ENCODE measurements around the gene RPL22.

- TF ChIP-seq CTCF (conservative IDR thresholded peaks at IDR 0.05 in 1 of 2, IDR thresholded peaks at IDR 0.05 in 1 of 2; ENCODE audit: extremely low read depth in 1 of 2, insufficient read depth in 1 of 2, low read depth in 1 of 2, low read length in 2 of 2) (no peak), EZH2 (IDR thresholded peaks at IDR 0.05; ENCODE audit: borderline replicate concordance, low read length) (no peak)
Observed at GRCh38 chr1:6205849-6206519, 6.6 kb upstream of the RPL22 start, which contains the start of gene RNF207.
